Stimulated activated CD4-positive, alpha-beta T cell treated with anti-CD3 and anti-CD28 coated beads, Interleukin-4, amount 100 ng/mL, for 24 hours (primary cell): ENCODE measurements around the gene FOXS1.

Source experiments
- DNase-seq: peaks from one replicate; pipeline ENCODE4 v3.0.0-alpha.2; 2020

FOXS1 gene

DNA sequence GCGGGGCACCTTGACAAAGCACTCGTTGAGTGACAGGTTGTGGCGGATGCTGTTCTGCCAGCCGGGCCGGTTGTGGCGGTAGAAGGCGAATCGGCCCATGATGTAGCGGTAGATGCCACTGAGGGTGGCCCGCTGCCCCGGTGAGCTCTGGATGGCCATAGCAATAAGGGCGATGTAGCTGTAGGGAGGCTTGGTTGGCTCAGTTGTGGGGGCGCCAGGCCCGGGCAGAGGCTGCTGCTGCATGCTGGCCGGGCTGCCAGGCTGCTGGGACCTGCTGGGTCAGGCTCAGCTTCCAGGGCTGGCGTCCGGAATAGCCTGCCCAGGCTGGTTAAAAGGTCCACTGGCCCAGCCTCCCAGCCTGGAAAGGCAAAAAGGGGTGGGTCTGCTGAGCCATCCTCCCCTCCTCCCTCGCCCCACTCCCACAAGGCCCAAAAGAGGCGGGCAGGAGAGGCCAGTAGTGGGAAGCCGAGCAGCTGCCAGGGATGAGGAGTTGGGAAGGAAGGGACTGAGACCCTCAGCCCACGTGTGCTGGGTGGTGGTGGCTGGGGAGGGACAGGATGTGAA, at the start of gene FOXS1:
TSS of gene FOXS1 (minus strand) at position 305 of the 564 bp plus-strand sequence. CDS start at position 243, 62 bp downstream.
- DNase-seq: no peak

DNA sequence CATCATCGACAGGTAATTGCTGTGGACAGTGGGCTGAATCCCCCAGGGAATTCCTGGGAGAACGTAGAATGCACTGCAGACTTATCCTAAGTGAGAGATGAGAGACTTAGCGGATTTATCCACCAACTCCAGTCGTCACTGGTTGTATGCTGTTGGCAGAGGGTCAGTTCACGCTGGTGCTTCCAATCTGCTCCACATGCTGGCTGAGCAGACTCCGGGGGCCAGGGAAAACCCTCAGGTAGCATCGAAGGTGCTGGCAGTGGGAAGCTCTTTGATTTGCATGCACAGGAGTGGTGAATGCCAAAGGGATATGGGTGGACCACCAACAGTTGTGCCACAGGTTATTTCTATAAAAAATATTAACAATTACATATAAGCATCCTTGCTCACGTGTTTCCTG, 45.2 kb upstream of the FOXS1 start:
- no peak for DNase-seq

DNA sequence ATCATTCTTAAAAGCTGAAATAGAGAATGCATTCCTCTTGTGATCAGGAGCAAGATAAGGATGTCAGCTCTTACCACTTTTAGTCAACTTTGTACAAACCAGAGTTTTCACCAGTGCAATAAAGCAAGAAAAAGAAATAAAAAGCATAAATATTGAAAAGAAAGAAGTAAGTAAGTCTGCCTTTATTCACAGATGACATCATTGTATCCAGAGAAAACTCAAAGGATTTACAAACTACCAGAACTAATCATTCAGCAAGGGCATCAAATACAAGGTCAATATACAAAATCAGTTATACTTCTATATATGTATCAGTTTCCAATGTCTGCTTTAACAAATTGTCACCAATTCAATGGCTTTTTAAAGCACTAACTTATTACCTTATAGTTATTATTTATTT, 38.4 kb upstream of the FOXS1 start:
- no peak for DNase-seq

DNA sequence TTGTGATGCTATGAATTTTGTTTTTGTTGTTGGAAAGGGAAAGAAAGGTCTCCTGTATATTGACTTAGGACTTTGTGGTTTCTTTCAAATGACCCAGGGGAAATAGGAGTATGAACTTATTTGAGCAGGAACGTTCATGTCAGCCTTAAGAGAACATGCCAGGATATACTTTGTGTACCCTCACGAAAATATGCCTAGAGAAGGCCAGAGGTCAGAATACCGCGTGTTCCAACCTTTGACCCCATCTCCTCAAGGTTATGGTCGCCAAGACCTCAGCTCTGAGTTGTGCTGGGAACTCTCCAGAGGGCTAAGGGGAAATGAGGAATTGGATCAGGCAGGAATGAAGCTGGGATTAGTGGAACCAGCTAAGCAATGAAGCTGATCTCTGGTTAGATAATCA, 36.5 kb upstream of the FOXS1 start:
- no peak for DNase-seq

DNA sequence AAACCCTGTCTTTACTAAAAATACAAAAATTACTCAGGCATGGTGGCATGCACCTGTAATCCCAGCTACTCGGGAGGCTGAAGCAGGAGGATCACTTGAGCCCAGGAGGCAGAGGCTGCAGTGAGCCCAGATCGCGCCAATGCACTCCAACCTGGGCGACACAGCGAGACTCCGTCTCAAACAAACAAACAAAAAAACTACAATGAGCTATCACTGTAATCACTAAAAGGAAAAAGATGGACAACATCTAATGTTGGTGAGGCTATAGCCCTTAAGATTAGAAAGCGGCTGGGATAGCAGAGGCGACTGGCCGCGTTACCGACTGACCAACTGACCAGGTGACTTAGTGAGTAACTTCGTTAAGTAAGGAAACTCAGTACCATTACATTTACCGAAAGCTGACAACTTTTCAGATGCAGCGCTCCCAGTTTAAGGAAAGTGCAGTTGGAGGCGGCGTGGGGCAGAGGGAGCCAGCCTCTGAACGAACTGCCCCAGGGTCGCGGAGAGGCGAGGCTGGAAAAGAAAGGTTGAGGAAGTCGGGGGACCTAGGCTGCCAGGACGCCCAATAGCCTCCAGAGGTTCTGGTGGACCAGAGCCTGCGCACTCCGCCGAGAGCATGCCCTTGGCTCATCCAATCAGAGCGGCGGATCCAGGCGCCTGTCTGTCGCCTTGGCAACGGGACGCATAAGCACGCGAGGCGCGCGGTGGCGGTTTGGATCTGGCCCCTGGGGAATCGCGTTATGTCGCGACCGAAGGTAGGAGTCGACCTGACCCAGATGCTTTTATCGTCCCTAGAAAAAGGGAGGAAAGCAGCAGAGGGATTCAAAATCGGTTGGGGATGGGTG, 34.0 kb upstream of the FOXS1 start:
- DNase-seq: peak; percentile 86

DNA sequence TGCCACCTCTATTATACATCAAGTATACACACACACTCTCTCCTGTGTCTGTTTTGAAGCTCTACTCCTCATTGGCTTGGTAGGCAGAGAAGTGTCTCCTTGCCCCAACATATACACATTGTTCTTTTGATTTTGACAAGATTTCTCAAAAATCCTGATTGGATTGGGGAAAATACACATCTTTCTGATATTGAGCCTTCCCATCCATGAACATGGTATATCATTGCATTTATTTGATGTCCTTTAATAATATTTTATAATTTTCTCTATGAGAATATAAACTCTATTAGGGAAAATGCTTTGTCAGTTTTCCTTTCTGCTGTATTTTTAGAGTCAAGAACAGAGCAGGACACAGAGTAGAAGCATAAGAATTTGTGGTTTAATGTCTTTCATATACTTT, 32.3 kb upstream of the FOXS1 start:
- DNase-seq: no peak

DNA sequence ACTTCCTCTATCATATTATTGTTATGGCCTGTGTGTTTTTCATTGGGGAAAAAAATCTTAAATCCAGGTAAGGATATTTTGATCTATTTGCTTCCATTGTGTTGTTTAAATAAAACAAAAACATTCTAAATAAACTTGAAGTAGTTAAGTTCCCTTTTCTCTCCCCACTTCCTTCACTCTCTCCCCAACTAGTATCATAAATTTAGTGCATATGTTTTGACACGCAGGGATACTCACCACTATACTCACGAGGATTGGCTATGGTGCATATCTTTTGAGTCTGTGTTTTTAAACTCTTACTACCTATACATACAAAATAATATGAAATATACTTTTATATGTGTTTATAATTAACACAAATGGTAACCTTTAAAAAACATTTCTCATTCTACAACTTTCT, 30.3 kb upstream of the FOXS1 start:
- DNase-seq: no peak

DNA sequence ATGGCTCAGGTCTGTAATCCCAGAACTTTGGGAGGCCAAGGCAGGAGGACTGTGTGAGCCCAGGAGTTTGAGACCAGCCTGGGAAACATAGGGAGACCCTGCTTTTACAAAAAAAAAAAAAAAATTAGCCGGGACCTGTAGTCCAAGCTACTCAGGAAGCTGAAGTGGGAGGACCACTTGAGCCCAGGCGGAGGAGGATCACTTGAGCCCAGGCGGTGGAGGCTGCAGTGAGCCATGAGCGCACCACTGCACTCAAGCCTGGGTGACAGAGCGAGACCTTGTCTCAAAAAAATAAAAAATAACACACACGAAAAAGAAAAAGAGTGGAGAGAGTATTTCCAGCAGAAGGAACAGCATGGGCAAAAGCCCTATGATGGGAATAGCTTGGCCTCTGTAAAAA, 27.0 kb upstream of the FOXS1 start:
- DNase-seq: no peak

DNA sequence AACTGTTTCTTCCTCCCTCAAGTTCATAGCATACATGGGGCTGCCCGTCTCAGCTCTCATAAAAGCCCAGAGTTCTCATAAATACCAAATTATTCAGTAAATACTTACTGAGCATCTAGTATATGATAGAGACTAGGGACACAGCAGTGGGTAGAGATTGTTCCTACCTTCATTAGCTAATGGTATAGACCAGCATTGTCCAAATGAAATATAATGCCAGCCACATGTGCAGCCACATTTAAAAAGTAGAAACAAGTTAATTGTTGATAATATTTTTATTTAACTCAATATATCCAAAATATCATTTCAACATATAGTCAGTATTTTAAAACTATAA, 26.2 kb upstream of the FOXS1 start:
- DNase-seq: no peak

DNA sequence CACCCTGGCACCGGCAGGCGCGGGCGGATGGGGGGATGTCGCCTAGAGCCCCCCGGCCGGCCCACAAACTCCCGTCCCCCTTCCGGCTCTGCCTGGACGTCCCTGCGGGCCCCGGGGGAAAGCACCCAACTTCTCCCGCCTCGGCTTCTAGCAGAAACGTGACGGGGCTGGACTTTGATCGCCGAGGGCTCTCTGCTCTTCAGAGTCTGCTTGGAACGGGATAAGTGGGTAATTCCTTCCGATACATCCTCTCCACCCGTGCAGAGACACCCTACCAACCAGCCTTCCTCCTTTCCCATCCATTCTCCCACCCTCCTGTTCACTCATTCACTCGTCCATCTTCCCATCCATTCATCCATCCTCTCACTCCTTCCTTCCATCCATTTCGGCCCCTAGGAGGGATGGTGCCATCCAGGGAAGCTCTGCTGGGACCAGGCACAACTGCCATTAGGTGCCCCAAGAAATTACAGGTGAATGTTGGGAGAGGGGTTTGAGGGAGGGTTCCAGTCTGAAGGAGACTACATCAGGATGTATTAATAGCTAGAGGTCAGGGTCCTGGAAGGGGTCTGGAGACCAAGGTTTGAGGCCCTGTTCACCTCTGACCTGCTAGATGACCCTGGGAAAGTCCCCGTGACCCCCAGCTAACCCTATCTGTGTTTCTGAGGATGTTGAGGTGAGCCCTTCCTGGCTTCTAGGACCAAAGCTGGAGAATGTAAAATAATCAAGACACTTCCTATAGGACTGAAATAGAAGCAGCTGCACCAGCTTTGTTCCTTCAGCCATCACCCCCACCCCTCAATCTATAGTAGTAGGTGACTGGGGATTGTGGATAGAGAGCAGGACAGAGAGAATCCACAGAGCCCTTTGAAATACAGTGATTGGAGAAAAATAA, 25.6 kb upstream of the FOXS1 start:
- DNase-seq: no peak

DNA sequence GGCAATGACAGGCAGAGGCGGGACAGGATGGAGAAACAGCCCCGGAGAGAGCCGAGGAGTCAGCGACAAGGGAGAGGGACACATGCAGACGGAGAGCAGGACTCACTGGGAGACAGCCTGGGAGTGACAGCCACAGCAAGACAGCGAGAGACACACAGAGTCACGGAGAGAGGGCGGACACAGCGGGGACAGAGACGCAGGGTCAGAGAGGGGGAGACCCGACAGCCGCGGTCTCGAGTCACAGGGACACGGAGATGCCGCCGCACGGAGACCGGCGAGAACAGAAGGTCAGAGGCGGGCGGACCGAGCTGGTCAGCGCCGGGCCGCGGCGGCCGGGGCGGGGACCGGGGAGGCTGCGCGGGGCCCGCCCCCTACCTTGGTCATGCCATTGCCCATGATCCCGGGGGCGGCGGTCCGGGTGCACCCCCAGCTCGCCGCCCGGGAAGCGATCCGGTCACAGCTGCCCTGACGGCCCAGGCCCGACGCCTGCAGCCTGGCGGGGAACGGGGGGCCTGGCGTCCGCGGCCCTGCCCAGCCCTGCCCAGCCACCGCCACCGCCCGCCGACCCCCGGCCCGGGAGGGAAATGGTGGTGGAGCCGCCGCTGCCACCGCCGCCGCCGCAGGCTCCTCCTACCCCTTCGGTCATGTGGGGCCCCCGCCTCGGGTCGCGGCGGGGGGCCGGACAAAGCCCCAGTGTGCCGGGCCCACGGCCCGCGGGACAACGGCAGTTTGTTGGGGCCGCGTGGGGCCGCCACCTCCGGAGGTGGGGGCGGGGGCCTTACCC, 24.7 kb upstream of the FOXS1 start, which contains the start of the genes DUSP15 and TTLL9:
TSS of gene DUSP15 (minus strand) at position 586 of the 784 bp plus-strand sequence. CDS start at position 396, 190 bp downstream.
TSS of gene TTLL9 (plus strand) at position 693 of the 784 bp plus-strand sequence. CDS start 493 bp downstream, outside the sequence.
- no peak for DNase-seq

DNA sequence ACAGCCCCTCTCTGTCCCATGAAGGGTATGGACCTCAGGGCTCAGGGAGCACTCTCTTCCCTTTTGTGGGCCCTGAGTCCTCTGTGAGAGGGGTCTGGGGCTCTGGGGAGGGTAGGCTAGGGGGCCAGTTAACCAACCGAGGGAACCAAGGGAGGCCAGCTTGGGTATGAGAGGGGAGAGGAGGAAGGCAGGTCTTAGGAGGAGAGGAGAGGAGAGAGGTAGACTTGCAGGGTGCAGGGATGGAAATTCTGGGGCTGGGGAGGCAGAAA, 24.2 kb upstream of the FOXS1 start:
- DNase-seq: no peak

DNA sequence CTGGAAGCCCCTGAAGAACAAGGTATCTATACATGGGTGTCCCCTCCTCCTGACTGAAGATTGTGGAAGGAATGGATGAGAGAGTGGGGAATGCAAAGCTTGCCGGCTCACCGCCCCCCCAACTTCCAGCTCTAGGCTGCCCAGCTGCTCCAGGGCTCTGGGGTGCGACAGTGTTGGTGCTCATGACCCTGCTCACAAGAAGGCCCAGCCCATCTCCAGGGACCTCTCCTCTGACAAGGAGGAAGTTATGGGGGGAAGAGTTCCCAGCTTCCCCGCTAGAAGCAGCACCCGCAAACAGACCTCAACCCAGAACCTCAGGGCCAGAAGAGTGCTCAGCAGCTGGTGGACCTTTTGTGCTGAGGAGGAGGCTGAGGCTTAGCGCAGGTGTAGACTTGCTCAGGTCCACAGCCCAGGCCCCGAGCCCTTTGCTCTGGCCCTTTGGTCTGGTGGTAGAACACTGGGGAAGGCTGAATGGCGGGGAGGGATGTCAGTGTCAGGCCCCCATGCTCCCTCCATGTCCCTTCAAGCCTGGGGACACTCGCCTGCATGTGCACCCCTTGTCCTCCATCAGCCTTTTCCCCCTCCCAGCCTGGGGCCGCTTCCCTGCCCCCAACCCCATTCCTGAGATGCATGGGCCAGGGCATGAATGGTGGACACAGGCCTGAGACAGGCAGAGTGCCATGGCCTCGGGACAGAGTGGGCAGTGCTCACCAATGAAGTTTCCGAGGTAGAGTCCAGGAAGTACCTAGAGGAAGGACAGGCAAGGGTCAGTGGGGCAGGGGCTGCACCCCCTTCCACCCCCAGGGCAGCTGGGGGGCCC, 23.7 kb upstream of the FOXS1 start:
- no peak for DNase-seq

DNA sequence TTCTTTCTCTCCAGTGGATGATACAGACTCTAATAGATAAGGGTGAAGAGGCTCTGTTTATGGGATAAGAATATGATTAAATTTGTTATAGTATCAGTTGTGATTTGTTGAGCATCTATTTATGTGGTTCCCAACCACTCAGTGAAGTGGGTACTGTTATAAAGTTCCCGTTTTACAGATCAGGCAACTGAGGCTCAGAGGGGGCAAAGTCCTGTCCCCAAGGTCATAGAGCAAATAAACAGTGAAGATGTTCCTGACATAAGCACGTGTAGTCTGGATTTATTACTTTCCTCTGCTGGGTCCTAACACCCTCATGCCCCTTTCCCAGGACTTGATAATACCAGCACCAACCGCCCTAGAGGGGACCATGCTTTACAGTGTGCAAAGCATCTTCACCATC, 20.8 kb upstream of the FOXS1 start:
- no peak for DNase-seq

DNA sequence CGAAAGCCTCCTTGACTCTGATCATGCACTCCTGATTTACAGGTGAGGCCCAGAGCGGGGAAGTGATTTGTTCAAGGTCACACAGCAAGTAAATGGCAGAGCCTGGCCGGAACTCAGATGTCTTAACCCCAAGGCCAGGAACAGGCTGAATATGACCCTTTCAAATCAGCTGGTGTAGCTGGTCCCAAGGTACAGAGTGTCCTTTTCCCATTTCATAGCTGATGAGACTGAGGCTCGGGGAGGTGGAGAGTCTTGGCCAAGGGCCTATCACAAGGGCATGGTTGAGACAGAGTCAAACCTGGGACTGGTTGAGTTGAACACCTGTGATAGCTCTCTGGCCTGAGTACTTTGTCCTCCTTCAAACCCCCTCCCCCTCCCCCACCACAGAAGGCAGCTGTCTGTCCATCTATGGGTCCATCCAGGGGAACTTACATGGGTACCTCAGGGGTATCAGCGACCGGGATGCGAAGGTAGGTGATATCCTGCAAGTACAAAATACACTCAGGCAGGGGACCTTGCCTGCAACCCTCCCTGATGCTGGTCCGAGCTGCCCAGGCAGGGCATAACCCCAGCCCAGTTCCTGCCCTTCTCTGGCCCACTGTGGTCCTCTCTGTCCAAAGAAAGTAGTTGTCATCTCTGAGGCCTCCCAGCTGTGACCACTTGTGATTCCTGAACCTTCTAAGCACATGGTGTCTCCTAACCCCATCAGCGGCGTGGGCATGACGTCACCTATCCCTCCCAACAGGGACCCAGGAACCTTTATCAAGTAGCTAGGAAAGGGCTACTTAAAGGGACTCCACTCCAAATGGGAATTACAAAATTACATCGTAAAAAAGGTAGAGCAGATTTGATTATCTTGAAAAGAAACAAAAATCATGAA, 19.4 kb upstream of the FOXS1 start:
- no peak for DNase-seq

DNA sequence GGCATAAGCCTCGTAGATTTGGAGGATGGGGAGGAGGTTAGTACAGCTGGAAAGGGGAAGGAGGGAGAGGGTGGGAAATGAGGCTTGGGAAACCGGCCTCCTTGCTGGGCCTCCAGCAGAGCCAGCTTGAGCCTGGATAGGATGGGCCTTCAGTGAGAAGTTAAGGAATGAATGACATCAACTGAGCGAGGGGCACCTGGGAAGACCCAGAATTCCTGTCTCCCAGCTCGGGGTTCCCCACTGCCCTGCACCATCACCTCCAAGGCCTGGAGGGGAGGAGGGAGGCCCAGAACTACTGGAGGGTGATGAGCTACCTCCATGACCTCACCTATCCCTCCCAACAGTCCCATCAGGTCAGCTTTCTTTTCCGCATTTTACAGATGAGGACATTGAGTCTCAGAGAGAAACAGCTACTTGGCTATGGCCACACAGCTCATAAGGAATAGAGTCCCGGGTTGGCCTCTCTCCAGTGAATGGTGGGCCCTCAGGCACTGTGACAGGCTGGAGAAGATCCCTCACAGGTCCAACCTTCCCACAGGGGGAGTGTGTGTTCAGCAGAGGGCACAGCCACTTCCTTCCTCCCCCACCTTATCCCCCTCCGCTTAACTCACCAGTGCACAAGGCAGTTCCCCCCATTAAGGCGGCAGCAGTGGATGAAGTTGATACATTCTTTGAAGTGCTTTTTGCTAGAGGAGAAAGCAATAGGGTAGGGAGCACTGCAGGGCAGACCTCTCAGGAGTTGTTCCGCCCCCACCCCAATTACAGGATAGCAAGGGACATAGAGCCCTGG, 18.1 kb upstream of the FOXS1 start:
- DNase-seq: no peak

DNA sequence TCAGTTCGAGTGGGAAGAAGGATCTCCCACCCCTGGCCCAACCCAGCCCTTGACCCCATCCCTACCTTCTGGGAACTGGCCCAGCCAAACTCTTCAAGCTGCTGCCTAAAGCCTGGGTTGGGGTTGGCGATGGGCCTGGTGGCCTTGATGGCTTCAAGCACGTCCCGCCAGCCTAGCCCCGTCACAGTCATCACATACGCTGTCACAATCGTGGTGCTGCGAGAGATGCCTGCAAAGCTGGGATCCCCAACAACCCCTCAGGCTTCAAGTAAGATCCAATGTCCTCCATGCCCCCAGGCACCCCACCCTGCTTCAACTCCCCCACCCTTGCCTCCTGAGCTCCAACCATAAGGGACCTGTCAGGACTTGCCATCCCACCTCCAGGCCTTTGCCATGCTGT, 17.1 kb upstream of the FOXS1 start:
- no peak for DNase-seq

DNA sequence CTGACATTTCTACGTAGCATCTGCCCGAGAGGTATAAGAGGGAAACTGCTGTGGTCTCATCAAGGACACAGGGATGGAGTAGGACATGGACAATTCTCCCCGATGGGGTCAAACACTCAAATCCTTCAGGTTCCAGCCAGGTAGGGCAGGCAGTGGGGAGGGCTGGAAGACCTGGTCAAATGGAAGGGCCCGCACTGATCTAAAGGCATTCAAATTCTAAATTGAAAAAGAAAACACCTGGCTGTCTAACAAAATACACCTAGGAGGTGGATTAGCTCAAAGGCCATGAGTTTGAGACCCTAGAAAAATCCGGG, 16.7 kb upstream of the FOXS1 start:
- no peak for DNase-seq

DNA sequence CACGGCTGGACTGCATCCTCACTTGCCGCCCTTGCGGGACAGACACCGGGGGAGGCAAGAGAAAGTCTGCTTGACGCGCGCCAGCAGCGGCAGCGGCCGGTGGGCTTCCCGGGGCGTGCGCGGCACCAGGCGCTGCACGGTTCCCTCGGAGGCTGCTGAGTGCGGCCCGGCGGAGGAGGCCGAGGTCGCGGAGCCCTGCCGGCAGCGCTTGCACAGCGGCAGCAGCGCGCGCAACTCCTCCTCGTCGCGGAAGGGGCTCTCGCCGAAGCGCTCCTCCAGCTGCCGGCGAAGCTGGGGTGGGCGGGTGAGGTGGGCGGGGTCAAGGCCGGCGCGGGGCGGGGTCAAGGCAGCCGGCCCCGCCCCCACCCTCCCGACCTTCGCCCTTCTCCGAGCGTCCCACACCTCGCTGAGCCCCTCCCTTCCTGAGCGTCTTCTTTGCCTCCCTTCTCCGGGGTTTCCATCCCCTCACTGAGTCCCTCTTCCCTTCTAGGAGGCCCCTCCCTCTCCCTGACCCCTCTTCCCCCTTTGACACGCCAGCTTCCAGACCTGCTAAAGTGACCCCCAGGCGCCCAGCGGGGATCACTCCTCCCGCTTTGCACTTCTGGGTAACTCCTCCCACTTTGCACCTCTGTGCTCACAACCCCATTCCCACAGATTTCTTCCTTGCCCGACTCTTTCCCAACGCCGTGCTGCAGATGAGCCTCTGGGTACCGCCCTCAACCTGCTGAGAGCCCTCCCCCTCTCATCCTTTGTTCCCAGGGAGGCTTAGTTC, 16.2 kb upstream of the FOXS1 start:
- DNase-seq: peak; percentile 62

DNA sequence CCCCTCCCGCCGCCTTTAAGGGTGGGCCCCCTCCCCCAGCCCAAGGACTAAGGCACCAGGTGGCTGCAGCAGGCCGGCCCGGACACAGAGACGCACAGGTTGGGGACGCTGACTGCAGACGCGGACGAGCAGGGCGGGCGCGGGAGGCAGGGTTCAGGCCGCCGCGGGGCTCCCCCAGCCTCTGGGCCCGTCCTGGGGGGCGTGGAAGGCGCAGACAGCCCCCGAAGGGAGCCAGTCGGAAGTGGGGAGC, 15.7 kb upstream of the FOXS1 start:
- no peak for DNase-seq
